ENCODE measurements around the gene CACNG6. TPM values are rescaled to one million over a fixed set of nuclear protein-coding genes. Genes with fewer than 3 reads are reported as not detected.
"Not testable (repeated sequence)": the region's sequence is repeated elsewhere in the genome, so short reads cannot be mapped to it uniquely, and the experiment has no call there.

CACNG6 gene
- polyA plus RNA-seq, 6 donors from 2014 or later: not detected

- no peak for DNase-seq
- Mint-ChIP-seq H3K4me1 (peaks cover 2 to 16% (median 6%) of the 10 kb centered on the region in 3 donors), H3K27me3 (peaks cover 41 to 61% (median 42%) of the 10 kb centered on the region in 3 donors), H3K4me3 (no peak overlapping the region), H3K27ac (no peak overlapping the region), H3K36me3 (peaks cover 4 to 13% of the 10 kb centered on the region in 2 donors), H3K9me3 (peaks cover 1 to 13% (median 3%) of the 10 kb centered on the region in 7 donors)
- ATAC-seq (ENCODE audit: low read depth in 2 of 2): no peak
Observed at GRCh38 chr19:54017261-54017660, 25.8 kb downstream of the CACNG6 start.

- Mint-ChIP-seq H3K27me3 (peaks cover 38 to 72% (median 42%) of the 10 kb centered on the region in 3 donors), H3K9me3 (peaks cover 0 to 3% (median 0%) of the 10 kb centered on the region in 7 donors), H3K36me3 (peaks cover 0 to 4% of the 10 kb centered on the region in 2 donors), H3K4me1 (peaks cover 0 to 6% (median 0%) of the 10 kb centered on the region in 3 donors), H3K27ac (no peak overlapping the region), H3K4me3 (no peak overlapping the region)
- no peak for DNase-seq
- no peak for ATAC-seq (ENCODE audit: low read depth in 2 of 2)
Observed at GRCh38 chr19:54021363-54021762, 29.9 kb downstream of the CACNG6 start.

DNA sequence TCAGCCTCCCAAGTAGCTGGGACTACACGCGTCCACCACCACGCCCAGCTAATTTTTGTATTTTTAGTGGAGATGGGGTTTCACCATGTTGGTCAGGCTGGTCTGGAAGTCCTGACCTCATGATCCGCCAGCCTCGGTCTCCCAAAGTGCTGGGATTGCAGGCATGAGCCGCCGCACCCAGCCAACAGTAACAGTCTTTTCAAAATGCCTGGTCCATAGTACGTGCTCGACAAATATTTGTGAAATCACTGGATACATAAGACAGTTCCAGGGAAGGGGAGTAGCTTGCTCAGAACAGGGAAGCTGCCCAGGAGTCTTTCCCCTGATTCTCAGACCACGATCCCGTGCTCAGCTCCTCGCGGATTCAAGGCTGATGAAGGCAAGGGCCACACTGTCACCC is 30.5 kb downstream of the CACNG6 start:
- H3K36me3 Mint-ChIP-seq: peaks cover 0 to 4% of the 10 kb centered on the region in 2 donors
- H3K4me1 Mint-ChIP-seq: peaks cover 0 to 6% (median 0%) of the 10 kb centered on the region in 3 donors
- DNase-seq (no peak), ATAC-seq (ENCODE audit: low read depth in 2 of 2) (no peak)
- H3K4me3 Mint-ChIP-seq: no peak overlapping the region
- H3K27me3 Mint-ChIP-seq: peaks cover 38 to 70% (median 40%) of the 10 kb centered on the region in 3 donors
- H3K9me3 Mint-ChIP-seq: peaks cover 0 to 3% (median 0%) of the 10 kb centered on the region in 7 donors
- no peak overlapping the region for H3K27ac Mint-ChIP-seq

DNA sequence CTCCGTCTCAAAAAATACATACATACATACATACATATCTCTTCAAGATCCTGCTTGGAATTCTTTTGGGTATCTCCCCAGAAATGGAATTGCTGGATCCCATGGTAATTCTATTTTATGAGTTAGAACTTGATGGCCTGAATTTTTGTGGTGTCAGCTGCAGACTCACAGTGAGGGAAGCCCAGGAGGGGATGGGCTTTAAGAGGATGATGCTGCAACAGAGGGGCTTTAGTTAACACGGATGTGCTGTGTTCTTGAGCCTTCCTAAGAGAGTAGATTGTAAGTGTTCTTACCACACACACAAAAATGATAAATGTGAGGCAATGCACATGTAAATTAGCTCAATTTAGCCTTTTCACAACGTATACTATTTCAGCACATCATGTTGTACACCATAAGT is 31.8 kb downstream of the CACNG6 start:
- H3K36me3 Mint-ChIP-seq: peaks cover 0 to 4% of the 10 kb centered on the region in 2 donors
- H3K4me1 Mint-ChIP-seq: peaks cover 0 to 6% (median 0%) of the 10 kb centered on the region in 3 donors
- no peak overlapping the region for H3K27ac Mint-ChIP-seq
- no peak overlapping the region for H3K4me3 Mint-ChIP-seq
- ATAC-seq (ENCODE audit: low read depth in 2 of 2) (no peak), DNase-seq (no peak)
- peaks cover 0 to 3% (median 0%) of the 10 kb centered on the region in 7 donors for H3K9me3 Mint-ChIP-seq
- H3K27me3 Mint-ChIP-seq: peaks cover 28 to 62% (median 34%) of the 10 kb centered on the region in 3 donors

DNA sequence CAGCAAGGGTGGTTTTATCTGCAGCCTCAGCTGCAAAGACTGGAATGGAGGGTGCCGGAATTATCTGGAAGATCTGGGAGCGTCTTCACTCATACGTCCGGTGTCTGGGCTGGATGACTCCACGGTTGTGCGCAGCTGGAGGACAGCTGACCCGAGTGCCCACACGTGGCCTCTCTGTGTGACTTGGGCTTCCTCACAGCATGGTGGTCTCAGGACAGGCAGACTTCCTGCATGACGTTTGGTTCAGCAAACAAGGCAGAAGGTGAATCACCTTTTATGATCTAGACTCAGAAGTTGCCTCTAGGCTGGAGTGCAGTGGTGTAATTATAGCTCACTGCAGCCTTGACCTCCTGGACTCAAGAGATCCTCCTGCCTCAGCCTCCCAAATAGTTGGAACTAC is 33.2 kb downstream of the CACNG6 start:
- Mint-ChIP-seq H3K27me3 (peaks cover 23 to 56% (median 40%) of the 10 kb centered on the region in 3 donors), H3K9me3 (peaks cover 0 to 3% (median 0%) of the 10 kb centered on the region in 7 donors), H3K36me3 (peaks cover 0 to 4% of the 10 kb centered on the region in 2 donors), H3K4me3 (peak overlapping the region in 1 of 8 donors; percentile 9), H3K4me1 (peaks cover 0 to 6% (median 0%) of the 10 kb centered on the region in 3 donors), H3K27ac (no peak overlapping the region)
- DNase-seq (no peak), ATAC-seq (ENCODE audit: low read depth in 2 of 2) (no peak)

GRCh38 chr19:54026656-54027055 is 35.2 kb downstream of the CACNG6 start:
- Mint-ChIP-seq H3K27ac (no peak overlapping the region), H3K36me3 (peaks cover 0 to under 1% of the 10 kb centered on the region in 2 donors), H3K4me3 (no peak overlapping the region), H3K27me3 (peaks cover 31 to 55% (median 43%) of the 10 kb centered on the region in 3 donors), H3K9me3 (peaks cover 0 to 1% (median 0%) of the 10 kb centered on the region in 7 donors), H3K4me1 (peaks cover 5 to 9% (median 6%) of the 10 kb centered on the region in 3 donors)
- DNase-seq (no peak), ATAC-seq (ENCODE audit: low read depth in 2 of 2) (no peak)

- no peak overlapping the region for H3K27ac Mint-ChIP-seq
- H3K27me3 Mint-ChIP-seq: peaks cover 16 to 30% (median 26%) of the 10 kb centered on the region in 3 donors
- no peak for ATAC-seq (ENCODE audit: low read depth in 2 of 2)
- DNase-seq: no peak
- H3K4me1 Mint-ChIP-seq: peaks cover 0 to 9% (median 5%) of the 10 kb centered on the region in 3 donors
- H3K9me3 Mint-ChIP-seq: no peaks in the 10 kb centered on the region
- no peak overlapping the region for H3K4me3 Mint-ChIP-seq
- H3K36me3 Mint-ChIP-seq: no peaks in the 10 kb centered on the region
Observed at GRCh38 chr19:54029301-54029700, 37.9 kb downstream of the CACNG6 start.

GRCh38 chr19:54029930-54030490 is 38.6 kb downstream of the CACNG6 start:
- Mint-ChIP-seq H3K9me3 (no peaks in the 10 kb centered on the region), H3K27me3 (peaks cover 16 to 29% (median 26%) of the 10 kb centered on the region in 3 donors), H3K27ac (no peak overlapping the region), H3K36me3 (no peaks in the 10 kb centered on the region), H3K4me1 (peaks cover 0 to 9% (median 5%) of the 10 kb centered on the region in 3 donors), H3K4me3 (no peak overlapping the region)
- no peak for ATAC-seq (ENCODE audit: low read depth in 2 of 2)
- DNase-seq: peak; percentile 29

DNA sequence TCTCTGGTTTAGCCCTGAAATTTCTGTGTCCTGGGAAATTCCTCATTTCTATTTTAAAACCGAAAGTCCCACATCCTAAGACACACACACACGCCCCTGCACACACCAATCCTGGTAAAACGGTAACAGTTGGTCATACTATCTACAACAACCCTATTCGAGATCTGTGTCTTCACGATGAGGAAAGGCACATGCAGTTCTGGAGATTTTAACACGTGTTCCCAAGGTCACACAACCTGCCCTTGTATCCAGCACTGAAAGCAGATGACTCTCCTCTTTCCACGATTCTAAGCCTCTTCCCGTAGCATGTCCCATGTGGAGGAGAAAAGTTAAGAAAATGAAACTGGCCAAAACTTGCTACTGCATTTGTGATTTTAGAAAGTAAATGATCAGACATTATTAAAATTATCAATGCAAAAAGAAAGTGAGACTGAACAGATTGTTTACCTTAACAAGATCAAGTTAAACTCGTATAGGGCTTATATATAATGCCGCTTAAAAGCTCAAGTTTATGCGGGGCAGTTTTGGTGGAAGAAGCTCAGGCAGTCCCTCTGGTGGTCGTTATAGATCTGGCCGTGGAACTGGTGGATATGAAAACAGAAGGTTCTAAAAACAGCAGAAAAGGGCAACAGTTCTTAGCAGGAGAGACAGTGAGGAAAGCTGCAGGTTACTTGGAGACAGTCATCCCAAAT is 39.6 kb downstream of the CACNG6 start:
- DNase-seq (no peak), ATAC-seq (ENCODE audit: low read depth in 2 of 2) (no peak)
- peaks cover 0 to 9% (median 5%) of the 10 kb centered on the region in 3 donors for H3K4me1 Mint-ChIP-seq
- H3K4me3 Mint-ChIP-seq: no peak overlapping the region
- H3K9me3 Mint-ChIP-seq: no peaks in the 10 kb centered on the region
- H3K27me3 Mint-ChIP-seq: peaks cover 16 to 28% (median 26%) of the 10 kb centered on the region in 3 donors
- H3K36me3 Mint-ChIP-seq: no peaks in the 10 kb centered on the region
- H3K27ac Mint-ChIP-seq: no peak overlapping the region

- peaks cover 0 to 5% (median 0%) of the 10 kb centered on the region in 7 donors for H3K9me3 Mint-ChIP-seq
- H3K36me3 Mint-ChIP-seq: no peaks in the 10 kb centered on the region
- ATAC-seq (ENCODE audit: low read depth in 2 of 2): no peak
- H3K27ac Mint-ChIP-seq: no peak overlapping the region
- DNase-seq: no peak
- peaks cover 8 to 26% (median 13%) of the 10 kb centered on the region in 3 donors for H3K27me3 Mint-ChIP-seq
- peaks cover 0 to 6% (median 0%) of the 10 kb centered on the region in 3 donors for H3K4me1 Mint-ChIP-seq
- no peak overlapping the region for H3K4me3 Mint-ChIP-seq
Observed at GRCh38 chr19:54035215-54036178, 44.1 kb downstream of the CACNG6 start.

GRCh38 chr19:54036542-54036941 is 45.1 kb downstream of the CACNG6 start:
- not testable (repeated sequence) for H3K4me1 Mint-ChIP-seq; H3K4me3 Mint-ChIP-seq; H3K27ac Mint-ChIP-seq; ATAC-seq (ENCODE audit: low read depth in 2 of 2); DNase-seq; H3K36me3 Mint-ChIP-seq; H3K9me3 Mint-ChIP-seq
- H3K27me3 Mint-ChIP-seq: peaks cover 2 to 23% (median 5%) of the 10 kb centered on the region in 3 donors

- Mint-ChIP-seq H3K27ac (no peak overlapping the region), H3K4me1 (no peaks in the 10 kb centered on the region), H3K27me3 (peaks cover 10 to 37% (median 13%) of the 10 kb centered on the region in 3 donors), H3K36me3 (no peaks in the 10 kb centered on the region), H3K9me3 (peaks cover 0 to 5% (median 0%) of the 10 kb centered on the region in 7 donors), H3K4me3 (no peak overlapping the region)
- no peak for ATAC-seq (ENCODE audit: low read depth in 2 of 2)
- no peak for DNase-seq
Observed at GRCh38 chr19:54040003-54040402, 48.6 kb downstream of the CACNG6 start.
